Measurements from ENCODE around the gene ZBTB22.
"Not testable (repeated sequence)": the region's sequence is repeated elsewhere in the genome, so short reads cannot be mapped to it uniquely, and the experiment has no call there.

Gene ZBTB22

GRCh38 chr6:33301877-33302276, 15.7 kb downstream of the ZBTB22 start:
- in situ Hi-C loops (cut with MboI; ENCODE audit: low sequenced_read_pairs), result no loop called here

- in situ Hi-C loops (cut with MboI; ENCODE audit: low sequenced_read_pairs), result no loop called here
Observed at GRCh38 chr6:33299237-33299944, 18.2 kb downstream of the ZBTB22 start.

GRCh38 chr6:33298773-33299236, 18.7 kb downstream of the ZBTB22 start, which contains the start of gene RGL2:
RGL2 (minus strand) TSS chr6:33298942; CDS start chr6:33298610, 332 bp downstream.
- in situ Hi-C loops (cut with MboI; ENCODE audit: low sequenced_read_pairs), result no loop called here

- in situ Hi-C loops (cut with MboI; ENCODE audit: low sequenced_read_pairs), result no loop called here
Observed at GRCh38 chr6:33297956-33298772, 19.4 kb downstream of the ZBTB22 start.

GRCh38 chr6:33297406-33297955, 20.1 kb downstream of the ZBTB22 start:
- in situ Hi-C loops (cut with MboI; ENCODE audit: low sequenced_read_pairs), result no loop called here

GRCh38 chr6:33296797-33297405, 20.6 kb downstream of the ZBTB22 start:
- in situ Hi-C loops (cut with MboI; ENCODE audit: low sequenced_read_pairs), result no loop called here

GRCh38 chr6:33295621-33296369, 21.7 kb downstream of the ZBTB22 start:
- in situ Hi-C loops (cut with MboI; ENCODE audit: low sequenced_read_pairs), result no loop called here

GRCh38 chr6:33294086-33294823, 23.3 kb downstream of the ZBTB22 start:
- in situ Hi-C loops (cut with MboI; ENCODE audit: low sequenced_read_pairs), result no loop called here

GRCh38 chr6:33292996-33293682, 24.4 kb downstream of the ZBTB22 start:
- in situ Hi-C loops (cut with MboI; ENCODE audit: low sequenced_read_pairs), result no loop called here

GRCh38 chr6:33290459-33290858, 27.1 kb downstream of the ZBTB22 start:
- in situ Hi-C loops (cut with MboI; ENCODE audit: low sequenced_read_pairs), result no loop called here

GRCh38 chr6:33289784-33290315, 27.7 kb downstream of the ZBTB22 start:
- in situ Hi-C loops (cut with MboI; ENCODE audit: low sequenced_read_pairs), result no loop called here

GRCh38 chr6:33288921-33289783, 28.4 kb downstream of the ZBTB22 start, which contains the start of the genes PFDN6 and WDR46:
PFDN6 (plus strand) TSS chr6:33289601; CDS start chr6:33289857, 256 bp downstream.
WDR46 (minus strand) TSS chr6:33289239; CDS start chr6:33289170, 69 bp downstream.
- in situ Hi-C loops (cut with MboI; ENCODE audit: low sequenced_read_pairs), result no loop called here

- in situ Hi-C loops (cut with MboI; ENCODE audit: low sequenced_read_pairs), result no loop called here
Observed at GRCh38 chr6:33288141-33288920, 29.2 kb downstream of the ZBTB22 start.

GRCh38 chr6:33286946-33287914, 30.3 kb downstream of the ZBTB22 start:
- in situ Hi-C loops (cut with MboI; ENCODE audit: low sequenced_read_pairs), result no loop called here

- in situ Hi-C loops (cut with MboI; ENCODE audit: low sequenced_read_pairs), result not testable (repeated sequence)
Observed at GRCh38 chr6:33285214-33285613, 32.3 kb downstream of the ZBTB22 start.

GRCh38 chr6:33280539-33280938, 37.0 kb downstream of the ZBTB22 start:
- in situ Hi-C loops (cut with MboI; ENCODE audit: low sequenced_read_pairs), result no loop called here

Measured in HL-60/S4 (cell line).